HEK293 (cell line): ENCODE results near the gene COX5A.

Experiments used
- CTCF ChIP-seq: fragments of 450-650 bp; formaldehyde crosslinking; IDR thresholded peaks from 2 replicates; pipeline ENCODE4 v1.5.1; 2016; ENCODE audit warnings: missing biosample characterization, missing genetic modification characterization
- HOXA7 ChIP-seq: sonication (generic); formaldehyde crosslinking; IDR thresholded peaks from 2 replicates; pipeline ENCODE4 v1.8.1; 2022; ENCODE audit warnings: missing genetic modification reagents, borderline replicate concordance
- OSR2 ChIP-seq: fragments of 450-650 bp; formaldehyde crosslinking; IDR thresholded peaks from 2 replicates; pipeline ENCODE4 v1.5.1; 2016; ENCODE audit warnings: missing biosample characterization, missing genetic modification characterization
- PRDM1 ChIP-seq: fragments of 450-650 bp; formaldehyde crosslinking; IDR thresholded peaks from 2 replicates; pipeline ENCODE4; 2016; ENCODE audit warnings: missing biosample characterization, missing genetic modification characterization
- REPIN1 ChIP-seq: fragments of 450-650 bp; formaldehyde crosslinking; IDR thresholded peaks from 2 replicates; pipeline ENCODE4 v1.5.1; 2017; ENCODE audit warnings: missing biosample characterization, missing genetic modification characterization, low read depth
- SCRT1 ChIP-seq: fragments of 450-650 bp; formaldehyde crosslinking; IDR thresholded peaks from 2 replicates; pipeline ENCODE4 v1.5.1; 2016; ENCODE audit warnings: missing biosample characterization, missing genetic modification characterization, borderline replicate concordance
- SETDB1 ChIP-seq: IDR thresholded peaks from one replicate; pipeline ENCODE4 v1.6.1; 2017; ENCODE audit warnings: mild to moderate bottlenecking, low read length, moderate library complexity, mixed read lengths; ENCODE audit not compliant: insufficient read length
- ZBTB10 ChIP-seq: fragments of 450-650 bp; formaldehyde crosslinking; IDR thresholded peaks from 2 replicates; pipeline ENCODE4 v1.5.1; 2016; ENCODE audit warnings: missing biosample characterization, missing genetic modification characterization
- ZBTB44 ChIP-seq: fragments of 450-650 bp; IDR thresholded peaks from 2 replicates; pipeline ENCODE4 v1.5.1; 2018; ENCODE audit warnings: missing biosample characterization, mild to moderate bottlenecking, missing genetic modification characterization
- ZNF155 ChIP-seq: fragments of 450-650 bp; formaldehyde crosslinking; IDR thresholded peaks from 2 replicates; pipeline ENCODE4 v1.5.1; 2016; ENCODE audit warnings: missing biosample characterization, missing genetic modification characterization
- ZNF157 ChIP-seq: fragments of 450-650 bp; formaldehyde crosslinking; IDR thresholded peaks from 2 replicates; pipeline ENCODE4 v1.5.1; 2016; ENCODE audit warnings: missing biosample characterization, missing genetic modification characterization
- ZNF19 ChIP-seq: fragments of 450-650 bp; formaldehyde crosslinking; IDR thresholded peaks from 2 replicates; pipeline ENCODE4; 2016; ENCODE audit warnings: missing biosample characterization, missing genetic modification characterization, low read depth
- ZNF202 ChIP-seq: fragments of 450-650 bp; formaldehyde crosslinking; IDR thresholded peaks from 2 replicates; pipeline ENCODE4 v1.5.1; 2016; ENCODE audit warnings: missing biosample characterization, missing genetic modification characterization, borderline replicate concordance
- ZNF211 ChIP-seq: fragments of 450-650 bp; formaldehyde crosslinking; IDR thresholded peaks from 2 replicates; pipeline ENCODE4 v1.5.1; 2016; ENCODE audit warnings: low read depth, missing biosample characterization, missing genetic modification characterization
- ZNF239 ChIP-seq: fragments of 450-650 bp; formaldehyde crosslinking; IDR thresholded peaks from 2 replicates; pipeline ENCODE4 v1.5.1; 2016; ENCODE audit warnings: missing biosample characterization, missing genetic modification characterization
- ZNF26 ChIP-seq: fragments of 450-650 bp; formaldehyde crosslinking; IDR thresholded peaks from 2 replicates; pipeline ENCODE4 v1.5.1; 2016; ENCODE audit warnings: missing biosample characterization, missing genetic modification characterization
- ZNF341 ChIP-seq: fragments of 450-650 bp; formaldehyde crosslinking; IDR thresholded peaks from 2 replicates; pipeline ENCODE4; 2016; ENCODE audit warnings: low read depth, missing biosample characterization, missing genetic modification characterization
- ZNF354C ChIP-seq: fragments of 450-650 bp; formaldehyde crosslinking; IDR thresholded peaks from 2 replicates; pipeline ENCODE4 v1.5.1; 2016; ENCODE audit warnings: missing biosample characterization, missing genetic modification characterization, low read depth, borderline replicate concordance
- ZNF362 ChIP-seq: fragments of 450-650 bp; formaldehyde crosslinking; IDR thresholded peaks from 2 replicates; pipeline ENCODE4 v1.5.1; 2016; ENCODE audit warnings: missing biosample characterization, missing genetic modification characterization
- ZNF391 ChIP-seq: fragments of 450-650 bp; formaldehyde crosslinking; IDR thresholded peaks from 2 replicates; pipeline ENCODE4 v1.5.1; 2016; ENCODE audit warnings: low read depth, missing biosample characterization, missing genetic modification characterization, borderline replicate concordance
- ZNF416 ChIP-seq: fragments of 450-650 bp; formaldehyde crosslinking; IDR thresholded peaks from 2 replicates; pipeline ENCODE4 v1.5.1; 2016; ENCODE audit warnings: missing biosample characterization, missing genetic modification characterization
- ZNF555 ChIP-seq: fragments of 450-650 bp; formaldehyde crosslinking; conservative IDR thresholded peaks from 2 replicates; pipeline ENCODE4 v1.5.1; 2017; ENCODE audit warnings: missing biosample characterization, mild to moderate bottlenecking, missing genetic modification characterization, inconsistent platforms
- ZNF585B ChIP-seq: fragments of 450-650 bp; formaldehyde crosslinking; IDR thresholded peaks from 2 replicates; pipeline ENCODE4 v1.5.1; 2016; ENCODE audit warnings: missing biosample characterization, missing genetic modification characterization
- ZNF639 ChIP-seq: fragments of 450-650 bp; formaldehyde crosslinking; IDR thresholded peaks from 2 replicates; pipeline ENCODE4 v1.5.1; 2016; ENCODE audit warnings: missing biosample characterization, missing genetic modification characterization
- ZNF658 ChIP-seq: fragments of 450-650 bp; formaldehyde crosslinking; IDR thresholded peaks from 2 replicates; pipeline ENCODE4; 2016; ENCODE audit warnings: missing biosample characterization, missing genetic modification characterization

The COX5A gene

GRCh38 chr15:74889883-74890664 is 47.8 kb downstream of the COX5A start, which contains the start of gene MPI (continued):
- no peak for TF ChIP-seq ZNF354C
- no peak for TF ChIP-seq ZNF155 (tag by site-specific recombination)
- TF ChIP-seq ZNF658 (tag by site-specific recombination) = no peak
- no peak for TF ChIP-seq ZNF157 (tag by site-specific recombination)
- no peak for TF ChIP-seq ZNF585B
- peak; percentile 88 for TF ChIP-seq ZNF639 (tag by site-specific recombination)
- TF ChIP-seq ZNF26 = no peak
- no peak for TF ChIP-seq ZNF211
- TF ChIP-seq ZNF239 = no peak
- TF ChIP-seq SETDB1 = no peak
- TF ChIP-seq REPIN1 (tag by site-specific recombination) = peak; percentile 95; the same call in 1 of the 2 replicates
- TF ChIP-seq PRDM1 (tag by site-specific recombination) = no peak
- TF ChIP-seq ZBTB10 = peak; percentile 85
- TF ChIP-seq ZNF362 = no peak
- TF ChIP-seq ZBTB44 = peak; percentile 46
- peak; percentile 95 for TF ChIP-seq ZNF391 (tag by site-specific recombination)
- TF ChIP-seq ZNF341 (tag by site-specific recombination) = peak; percentile 97
- no peak for TF ChIP-seq ZNF555 (tag by site-specific recombination)
- TF ChIP-seq SCRT1 (tag by site-specific recombination) = no peak
- TF ChIP-seq ZNF202 = no peak
- TF ChIP-seq ZNF416 = 0 out of 2 replicates have a peak, but pooled peaks have one; percentile 62
- TF ChIP-seq ZNF19 = no peak
- TF ChIP-seq OSR2 (tag by site-specific recombination) = no peak
- no peak for TF ChIP-seq HOXA7 (CRISPR knock-in tag)
- TF ChIP-seq CTCF (tag by site-specific recombination) = peak; percentile 52
